Body of pancreas (tissue), 4 donors: ENCODE results near the gene TOP3B.

Experiments
- CTCF ChIP-seq, 7 experiments: fragments of 450-650 bp in 4 of 7; fragments of 200-600 bp in 3 of 7; sonication (generic) in 3 of 7; IDR thresholded peaks; one replicate each; pipeline ENCODE4 v1.5.1; 2016 to 2019; ENCODE audit warnings: antibody characterized with exemption in 7 of 7
- POLR2A ChIP-seq, 3 donors: fragments of 450-650 bp; IDR thresholded peaks; one replicate each; pipeline ENCODE4 v1.6.1; 2016; ENCODE audit warnings: antibody characterized with exemption in 3 of 3, mild to moderate bottlenecking in 2 of 3

DNA sequence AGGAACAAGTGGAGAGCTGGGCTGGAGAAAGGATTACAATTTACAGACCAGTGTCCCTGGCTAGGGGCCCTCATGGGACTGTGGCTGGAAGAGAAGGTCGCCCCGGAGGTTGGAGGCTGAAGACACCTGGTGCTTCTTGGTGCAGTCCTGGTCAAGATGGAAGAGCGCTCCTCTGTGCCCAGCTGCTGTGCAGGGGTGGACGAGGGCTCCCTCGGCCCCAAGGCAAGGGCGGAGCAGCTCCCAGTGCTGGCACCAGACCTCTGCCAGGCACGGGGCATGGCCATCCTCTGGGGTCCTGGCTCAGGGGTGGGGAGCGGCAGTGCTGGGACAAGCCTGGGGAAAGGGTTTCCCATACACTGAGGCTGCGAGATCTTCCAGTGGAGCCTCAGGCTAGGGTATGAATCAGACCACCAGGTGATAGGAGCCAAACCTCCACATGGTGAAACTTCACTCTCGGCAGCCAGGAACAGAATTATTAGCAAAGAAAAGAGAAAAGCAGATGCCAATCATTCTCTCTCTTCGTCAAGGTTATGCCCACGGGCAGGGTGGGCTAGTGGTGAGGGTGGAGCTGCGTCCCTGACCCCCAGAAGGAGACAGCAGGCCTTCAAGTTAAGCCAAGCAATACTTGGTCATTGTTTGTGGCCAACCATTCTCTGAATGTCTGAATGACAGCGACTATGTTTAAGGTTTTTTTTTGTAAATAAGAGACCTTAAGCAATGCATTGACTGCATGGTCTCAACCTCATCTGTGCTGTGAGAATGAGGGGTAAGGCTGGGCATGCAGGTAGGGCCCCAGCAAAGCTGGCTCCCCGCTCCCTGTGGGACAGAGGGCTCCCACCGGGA, 62.0 kb downstream of the TOP3B start:
- TF ChIP-seq CTCF (IDR thresholded peaks at IDR 0.05) (no peak), POLR2A (IDR thresholded peaks at IDR 0.05) (no peak)
